Testis (tissue), 3 donors: Measurements from ENCODE around the gene RFC2. TPM values are rescaled to one million over a fixed set of nuclear protein-coding genes. Genes with fewer than 3 reads are reported as not detected.

ENCODE experiments used
- DNase-seq: peaks from one replicate; pipeline ENCODE4 v3.0.0-alpha.2; 2019
- H3K27ac ChIP-seq, 2 donors: fragments of 200-600 bp; sonication (generic); one replicate each; pipeline ENCODE4 v1.5.1; 2019
- H3K27me3 ChIP-seq: fragments of 200-600 bp; sonication (generic); one replicate; pipeline ENCODE4 v1.5.1; 2019
- H3K36me3 ChIP-seq: fragments of 200-600 bp; sonication (generic); one replicate; pipeline ENCODE4 v1.5.1; 2017; ENCODE audit warnings: low read depth; ENCODE audit errors: missing control alignments
- H3K4me1 ChIP-seq: fragments of 200-600 bp; sonication (generic); one replicate; pipeline ENCODE4 v1.5.1; 2019
- H3K4me3 ChIP-seq, 2 donors: fragments of 200-600 bp; sonication (generic); one replicate each; pipeline ENCODE4 v1.5.1; 2017 to 2019
- H3K9me3 ChIP-seq: fragments of 200-600 bp; sonication (generic); one replicate; pipeline ENCODE4 v1.5.1; 2017
- POLR2A ChIP-seq: fragments of 450-650 bp; IDR thresholded peaks from one replicate; pipeline ENCODE4 v1.6.1; 2017; ENCODE audit warnings: antibody characterized with exemption, mild to moderate bottlenecking, moderate library complexity
- WGBS, 2 donors: methylation state at CpG; one replicate each; pipeline ENCODE4 v1.1.5; 2018; 5-methylcytosine and 5-hydroxymethylcytosine counted together
- intact Hi-C: fragments of 100-400 bp; cut with DNase I; formaldehyde crosslinking; loops from one replicate; pipeline ENCODE4 v1.15.1; 2023; ENCODE audit warnings: low total_unique reads
- polyA plus RNA-seq: library from polyadenylated mRNA; stranded (reverse); fragments of 350-450 nt; fragmentation: Illumina TruSeq; extraction: RNeasy Lipid Tissue Mini Kit (QIAGEN cat#74804); gene quantifications from one replicate; pipeline ENCODE4 v1.2.3, GENCODE V29; 2014; ENCODE audit warnings: low read depth, low replicate concordance; ENCODE audit not compliant: insufficient read depth
- total RNA-seq, 2 donors: library from RNA; depleted of rRNA; stranded (reverse); fragments of >200 nt; gene quantifications; one replicate each; pipeline ENCODE4 v1.2.3, GENCODE V29; 2016
- TF ChIP-seq, protein P1 (sequence below), 3 experiments: fragments of 450-650 bp in 2 of 3; fragments of 200-600 bp in 1 of 3; sonication (generic) in 1 of 3; IDR thresholded peaks; one replicate each; pipeline ENCODE4 v1.5.1; 2016 to 2019; ENCODE audit warnings: antibody characterized with exemption in 3 of 3, mild to moderate bottlenecking in 2 of 3, moderate library complexity in 1 of 3

Gene RFC2
- total and polyA plus RNA-seq, 3 donors from 2014 or later: 10.8 to 29.2 (median 15.2) TPM

DNA sequence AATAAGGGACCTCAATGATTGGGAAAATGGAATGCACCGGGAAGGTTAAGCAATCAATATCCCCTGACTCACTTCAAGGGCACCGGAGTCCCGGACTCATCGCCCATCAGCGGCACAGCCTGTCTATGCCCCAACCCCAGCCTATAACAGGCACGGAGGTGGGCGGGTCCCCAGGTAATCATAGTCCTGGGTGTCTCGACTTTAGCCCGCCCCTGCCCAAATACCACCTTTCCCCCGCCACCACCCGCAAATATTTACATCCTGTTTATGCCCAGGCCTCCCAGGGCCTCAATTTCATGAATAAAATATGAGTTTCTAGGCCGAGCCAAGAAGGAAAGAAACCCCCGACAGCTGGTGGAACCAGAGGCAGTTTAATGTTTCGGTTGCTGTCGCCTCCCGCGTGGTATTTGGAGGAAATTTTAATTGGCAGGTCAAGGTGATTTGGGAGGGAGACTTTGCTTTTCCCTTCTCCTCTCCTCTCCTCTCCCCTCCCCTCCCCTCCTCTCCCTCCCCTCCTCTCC is 15.6 kb upstream of the RFC2 start:
- intact Hi-C loops: no loop called here
- Histone ChIP-seq H3K27me3 (no peaks in the 10 kb centered on the region), H3K4me3 (peak overlapping the region; percentile 42 to 49), H3K36me3 (no peaks in the 10 kb centered on the region), H3K9me3 (no peaks in the 10 kb centered on the region), H3K4me1 (peaks cover 11% of the 10 kb centered on the region), H3K27ac (no peak overlapping the region)
- no peak for TF ChIP-seq POLR2A
- TF ChIP-seq, protein P1, sequence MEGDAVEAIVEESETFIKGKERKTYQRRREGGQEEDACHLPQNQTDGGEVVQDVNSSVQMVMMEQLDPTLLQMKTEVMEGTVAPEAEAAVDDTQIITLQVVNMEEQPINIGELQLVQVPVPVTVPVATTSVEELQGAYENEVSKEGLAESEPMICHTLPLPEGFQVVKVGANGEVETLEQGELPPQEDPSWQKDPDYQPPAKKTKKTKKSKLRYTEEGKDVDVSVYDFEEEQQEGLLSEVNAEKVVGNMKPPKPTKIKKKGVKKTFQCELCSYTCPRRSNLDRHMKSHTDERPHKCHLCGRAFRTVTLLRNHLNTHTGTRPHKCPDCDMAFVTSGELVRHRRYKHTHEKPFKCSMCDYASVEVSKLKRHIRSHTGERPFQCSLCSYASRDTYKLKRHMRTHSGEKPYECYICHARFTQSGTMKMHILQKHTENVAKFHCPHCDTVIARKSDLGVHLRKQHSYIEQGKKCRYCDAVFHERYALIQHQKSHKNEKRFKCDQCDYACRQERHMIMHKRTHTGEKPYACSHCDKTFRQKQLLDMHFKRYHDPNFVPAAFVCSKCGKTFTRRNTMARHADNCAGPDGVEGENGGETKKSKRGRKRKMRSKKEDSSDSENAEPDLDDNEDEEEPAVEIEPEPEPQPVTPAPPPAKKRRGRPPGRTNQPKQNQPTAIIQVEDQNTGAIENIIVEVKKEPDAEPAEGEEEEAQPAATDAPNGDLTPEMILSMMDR (IDR thresholded peaks at IDR 0.05): no peak
- peak; percentile 68 for DNase-seq
- 1 to 2% methylated on average over 17 of the region's 17 CpGs for WGBS, 2 donors

DNA sequence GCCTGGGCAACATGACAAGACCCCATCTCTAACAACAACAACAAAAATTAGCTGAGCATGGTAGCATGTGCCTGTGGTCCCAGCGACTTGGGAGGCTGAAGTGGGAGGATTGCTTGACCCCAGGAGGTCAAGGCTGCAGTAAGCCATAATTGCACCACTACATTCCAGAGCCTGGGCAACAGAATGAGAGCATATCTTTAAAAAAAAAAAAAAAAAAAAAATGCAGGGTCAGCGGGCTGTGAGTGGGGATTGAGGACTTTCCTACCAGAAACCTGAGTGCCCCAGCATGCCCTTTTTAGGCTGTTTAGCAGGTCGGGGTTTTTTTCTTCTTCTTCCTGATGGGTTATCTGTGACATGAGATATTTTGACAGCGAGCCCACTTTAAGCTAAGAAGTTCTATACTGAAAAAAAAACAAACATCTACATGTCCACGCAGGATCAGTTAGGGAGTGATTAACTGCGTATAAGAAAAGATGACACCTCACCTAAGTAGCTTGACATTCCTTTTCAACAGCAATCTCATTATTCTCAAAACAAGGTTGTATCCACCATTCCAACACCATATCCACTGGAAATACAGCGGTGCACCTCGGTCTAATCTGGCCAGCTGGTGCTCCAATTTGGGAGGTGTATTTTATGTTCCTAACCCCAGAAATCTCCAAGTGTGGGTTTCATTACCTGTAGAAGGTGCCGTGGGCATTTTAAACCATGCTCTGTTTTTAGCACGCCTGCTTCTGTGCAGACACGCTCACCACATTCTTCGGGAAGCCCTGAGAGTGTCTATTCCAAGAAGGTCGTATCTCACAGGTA is 13.8 kb upstream of the RFC2 start:
- H3K4me3 ChIP-seq: no peak overlapping the region
- H3K36me3 ChIP-seq: no peaks in the 10 kb centered on the region
- intact Hi-C loops: no loop called here
- H3K9me3 ChIP-seq: no peaks in the 10 kb centered on the region
- no peak for TF ChIP-seq POLR2A
- TF ChIP-seq, protein P1 (IDR thresholded peaks at IDR 0.05): no peak
- no peaks in the 10 kb centered on the region for H3K27me3 ChIP-seq
- DNase-seq: no peak
- no peak overlapping the region for H3K27ac ChIP-seq
- 64 to 70% methylated on average over 13 of the region's 13 CpGs for WGBS, 2 donors
- peaks cover 11% of the 10 kb centered on the region for H3K4me1 ChIP-seq

DNA sequence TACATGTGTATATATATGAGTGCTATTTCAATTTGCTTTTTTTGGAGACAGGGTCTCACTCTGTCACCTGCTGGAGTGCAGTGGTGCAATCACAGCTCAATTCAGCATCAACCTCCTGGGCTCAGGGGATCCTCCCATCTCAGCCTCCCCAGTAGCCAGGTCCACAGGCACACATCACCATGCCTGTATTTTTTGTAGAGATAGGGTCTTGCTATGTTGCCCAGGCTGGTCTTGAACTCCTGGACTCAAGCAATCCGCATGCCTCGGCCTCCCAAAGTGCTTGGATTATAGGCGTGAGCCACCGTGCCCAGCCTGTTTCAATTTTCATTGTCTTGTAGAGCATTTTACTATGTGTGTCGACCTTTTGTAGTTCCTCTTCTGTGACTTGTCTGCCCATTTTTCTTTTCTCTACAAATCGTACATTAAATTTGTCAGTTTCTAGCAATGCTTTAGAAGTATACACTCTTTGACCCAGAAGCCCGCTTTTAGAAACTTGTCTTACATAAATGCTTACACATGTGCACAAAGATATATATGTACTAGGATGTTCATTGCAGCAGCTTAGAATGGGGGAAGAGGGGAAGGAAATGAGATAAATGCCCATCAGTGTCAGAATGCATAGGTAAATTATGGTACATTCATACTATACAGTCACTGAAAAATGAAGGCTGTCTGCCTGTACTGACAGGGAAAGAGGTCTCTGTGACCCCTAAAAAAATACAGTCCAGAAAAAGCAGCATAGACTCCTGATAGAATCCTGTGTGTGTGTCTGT is 12.2 kb upstream of the RFC2 start:
- intact Hi-C loops: no loop called here
- Histone ChIP-seq H3K9me3 (no peaks in the 10 kb centered on the region), H3K4me1 (no peaks in the 10 kb centered on the region), H3K27me3 (no peaks in the 10 kb centered on the region), H3K36me3 (no peaks in the 10 kb centered on the region), H3K27ac (no peak overlapping the region), H3K4me3 (no peak overlapping the region)
- TF ChIP-seq POLR2A: no peak
- TF ChIP-seq, protein P1 (IDR thresholded peaks at IDR 0.05): no peak
- DNase-seq: no peak
- 72 to 91% methylated on average over 7 of the region's 7 CpGs for WGBS, 2 donors

DNA sequence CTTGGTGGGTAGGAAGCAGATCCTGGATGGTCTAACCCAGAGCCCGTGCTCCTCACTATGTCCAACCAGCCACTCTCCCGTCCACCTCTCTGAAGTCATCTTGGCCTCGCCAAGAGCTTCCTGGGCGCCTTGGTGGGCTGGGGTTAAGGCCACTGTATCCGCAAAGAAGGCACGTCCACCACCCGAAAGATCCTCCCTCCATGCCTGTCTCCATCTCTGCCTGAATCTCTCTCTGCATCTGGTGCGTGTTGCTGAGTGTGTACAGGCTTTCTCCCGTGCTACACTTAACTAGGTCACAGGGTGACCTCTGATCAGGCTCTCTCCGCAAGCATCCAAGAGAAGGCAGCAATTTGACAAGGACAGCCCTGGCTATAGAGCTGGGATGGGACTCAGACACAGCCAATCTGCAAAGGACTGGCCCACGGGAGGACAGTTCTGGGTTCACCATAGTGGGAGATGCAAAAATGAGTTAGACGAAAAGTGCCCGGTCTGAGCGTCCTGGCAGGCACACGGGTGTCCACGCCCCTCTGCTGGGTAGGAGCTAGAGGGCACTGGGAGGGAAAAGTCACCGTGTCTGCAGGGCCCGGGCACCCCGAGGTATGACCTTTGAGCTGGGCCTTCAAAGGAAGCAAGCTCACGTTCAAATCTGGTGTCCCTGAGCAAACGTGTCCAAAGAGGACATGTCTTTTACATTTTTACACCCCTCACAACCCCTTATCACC is 9.4 kb upstream of the RFC2 start:
- H3K4me1 ChIP-seq: no peaks in the 10 kb centered on the region
- intact Hi-C loops: no loop called here
- TF ChIP-seq, protein P1 (IDR thresholded peaks at IDR 0.05): no peak
- no peak for TF ChIP-seq POLR2A
- 78% methylated on average over 21 of the region's 21 CpGs for WGBS, 2 donors
- no peak overlapping the region for H3K4me3 ChIP-seq
- H3K27ac ChIP-seq: no peak overlapping the region
- H3K27me3 ChIP-seq: no peaks in the 10 kb centered on the region
- no peak for DNase-seq
- no peaks in the 10 kb centered on the region for H3K9me3 ChIP-seq
- no peaks in the 10 kb centered on the region for H3K36me3 ChIP-seq
